ENCODE data around the gene RGL2.

DNA sequence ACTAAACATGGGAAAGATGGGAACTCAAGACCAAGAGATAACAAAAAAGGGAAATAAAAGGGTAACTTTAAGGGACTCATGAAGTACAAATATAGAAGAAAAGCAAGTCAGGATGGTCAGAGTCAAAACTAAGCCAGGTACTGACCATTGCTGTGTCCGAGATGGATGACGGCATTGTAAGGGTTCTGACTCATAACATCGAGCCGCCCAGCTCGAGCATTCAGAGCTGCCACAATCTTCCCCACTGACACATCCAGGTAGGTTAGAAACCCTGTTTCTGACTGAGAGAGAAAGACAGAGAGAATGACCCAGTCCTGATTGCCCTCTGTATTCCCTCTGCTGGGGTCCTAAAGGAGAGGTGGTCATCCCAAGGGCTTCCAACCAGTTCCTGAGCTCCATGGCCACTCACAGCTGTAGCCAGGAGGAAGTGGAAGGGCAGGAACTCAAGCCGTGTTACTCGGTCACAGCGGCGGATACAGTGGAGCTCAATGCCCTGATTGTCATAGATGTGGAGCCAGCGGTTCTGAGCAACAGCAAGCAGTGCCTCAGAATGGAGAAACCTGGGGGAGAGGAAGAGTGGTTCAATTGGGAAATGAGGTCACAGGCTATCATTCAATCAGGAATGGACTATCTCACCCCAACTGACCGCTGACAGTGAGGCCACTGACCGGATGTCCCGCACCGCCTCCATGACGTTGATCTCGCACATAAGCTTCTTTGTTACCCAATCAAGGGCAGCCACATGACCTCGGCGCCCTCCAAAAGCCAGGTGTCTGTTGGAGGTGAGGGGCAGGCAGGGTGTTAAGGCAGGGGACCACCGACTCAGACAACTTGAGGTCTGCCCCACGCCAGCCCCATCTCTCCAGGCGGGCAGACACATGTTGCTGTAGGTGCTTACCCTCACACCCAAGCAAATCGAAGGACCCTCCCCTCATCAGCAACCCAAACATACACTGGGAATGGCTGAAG is 11.5 kb downstream of the RGL2 start:
- no peak for TF ChIP-seq CTCF (IDR thresholded peaks at IDR 0.05; ENCODE audit: low read depth, low read length)
- no peak for TF ChIP-seq EZH2phosphoT487 (IDR thresholded peaks at IDR 0.05; ENCODE audit: low read depth)
